ENCODE results near the gene KCNK5.

DNA sequence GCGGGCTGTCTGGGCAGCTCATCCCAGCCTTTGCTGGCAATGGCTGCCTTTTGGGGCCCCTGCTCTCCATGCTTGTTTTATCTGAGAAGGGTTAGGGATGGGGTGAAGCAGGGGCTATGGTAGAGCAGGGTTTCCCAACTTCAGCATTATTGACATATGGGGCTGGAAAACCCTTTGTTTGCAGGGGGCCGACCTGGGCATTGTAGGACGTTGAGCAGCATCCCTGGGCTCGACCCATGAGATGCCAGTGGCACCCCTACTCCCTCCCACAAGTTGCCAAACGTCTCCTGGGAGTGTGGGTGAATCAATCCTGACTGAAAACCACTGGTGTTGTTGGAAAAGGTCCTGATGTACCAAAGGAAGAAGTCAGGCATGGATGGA is 56.9 kb downstream of the KCNK5 start:
- TF ChIP-seq, protein P1, sequence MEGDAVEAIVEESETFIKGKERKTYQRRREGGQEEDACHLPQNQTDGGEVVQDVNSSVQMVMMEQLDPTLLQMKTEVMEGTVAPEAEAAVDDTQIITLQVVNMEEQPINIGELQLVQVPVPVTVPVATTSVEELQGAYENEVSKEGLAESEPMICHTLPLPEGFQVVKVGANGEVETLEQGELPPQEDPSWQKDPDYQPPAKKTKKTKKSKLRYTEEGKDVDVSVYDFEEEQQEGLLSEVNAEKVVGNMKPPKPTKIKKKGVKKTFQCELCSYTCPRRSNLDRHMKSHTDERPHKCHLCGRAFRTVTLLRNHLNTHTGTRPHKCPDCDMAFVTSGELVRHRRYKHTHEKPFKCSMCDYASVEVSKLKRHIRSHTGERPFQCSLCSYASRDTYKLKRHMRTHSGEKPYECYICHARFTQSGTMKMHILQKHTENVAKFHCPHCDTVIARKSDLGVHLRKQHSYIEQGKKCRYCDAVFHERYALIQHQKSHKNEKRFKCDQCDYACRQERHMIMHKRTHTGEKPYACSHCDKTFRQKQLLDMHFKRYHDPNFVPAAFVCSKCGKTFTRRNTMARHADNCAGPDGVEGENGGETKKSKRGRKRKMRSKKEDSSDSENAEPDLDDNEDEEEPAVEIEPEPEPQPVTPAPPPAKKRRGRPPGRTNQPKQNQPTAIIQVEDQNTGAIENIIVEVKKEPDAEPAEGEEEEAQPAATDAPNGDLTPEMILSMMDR (IDR thresholded peaks at IDR 0.05): no peak
- no peak for TF ChIP-seq POLR2A (IDR thresholded peaks at IDR 0.05)

Measured in tibial nerve (tissue), 3 donors.